SKM-1 treated with dmso at 0.1 percent for 144 hours (cell line): ENCODE results near the gene OBSCN.

Experiments
- DNase-seq: peaks from one replicate; lab custom pipeline; 2025; ENCODE audit not compliant: unreplicated experiment; lab: John Stamatoyannopoulos, UW

OBSCN gene, protein sequence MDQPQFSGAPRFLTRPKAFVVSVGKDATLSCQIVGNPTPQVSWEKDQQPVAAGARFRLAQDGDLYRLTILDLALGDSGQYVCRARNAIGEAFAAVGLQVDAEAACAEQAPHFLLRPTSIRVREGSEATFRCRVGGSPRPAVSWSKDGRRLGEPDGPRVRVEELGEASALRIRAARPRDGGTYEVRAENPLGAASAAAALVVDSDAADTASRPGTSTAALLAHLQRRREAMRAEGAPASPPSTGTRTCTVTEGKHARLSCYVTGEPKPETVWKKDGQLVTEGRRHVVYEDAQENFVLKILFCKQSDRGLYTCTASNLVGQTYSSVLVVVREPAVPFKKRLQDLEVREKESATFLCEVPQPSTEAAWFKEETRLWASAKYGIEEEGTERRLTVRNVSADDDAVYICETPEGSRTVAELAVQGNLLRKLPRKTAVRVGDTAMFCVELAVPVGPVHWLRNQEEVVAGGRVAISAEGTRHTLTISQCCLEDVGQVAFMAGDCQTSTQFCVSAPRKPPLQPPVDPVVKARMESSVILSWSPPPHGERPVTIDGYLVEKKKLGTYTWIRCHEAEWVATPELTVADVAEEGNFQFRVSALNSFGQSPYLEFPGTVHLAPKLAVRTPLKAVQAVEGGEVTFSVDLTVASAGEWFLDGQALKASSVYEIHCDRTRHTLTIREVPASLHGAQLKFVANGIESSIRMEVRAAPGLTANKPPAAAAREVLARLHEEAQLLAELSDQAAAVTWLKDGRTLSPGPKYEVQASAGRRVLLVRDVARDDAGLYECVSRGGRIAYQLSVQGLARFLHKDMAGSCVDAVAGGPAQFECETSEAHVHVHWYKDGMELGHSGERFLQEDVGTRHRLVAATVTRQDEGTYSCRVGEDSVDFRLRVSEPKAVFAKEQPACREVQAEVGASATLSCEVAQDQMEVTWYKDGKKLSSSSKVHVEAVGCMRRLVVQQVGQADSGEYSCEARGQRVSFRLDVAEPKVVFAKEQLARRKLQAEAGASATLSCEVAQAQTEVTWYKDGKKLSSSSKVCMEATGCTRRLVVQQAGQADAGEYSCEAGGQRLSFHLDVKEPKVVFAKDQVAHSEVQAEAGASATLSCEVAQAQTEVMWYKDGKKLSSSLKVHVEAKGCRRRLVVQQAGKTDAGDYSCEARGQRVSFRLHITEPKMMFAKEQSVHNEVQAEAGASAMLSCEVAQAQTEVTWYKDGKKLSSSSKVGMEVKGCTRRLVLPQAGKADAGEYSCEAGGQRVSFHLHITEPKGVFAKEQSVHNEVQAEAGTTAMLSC (N-terminal part only)

GRCh38 chr1:228207851-228208821 is at the start of gene OBSCN:
OBSCN (plus strand) TSS chr1:228208044; CDS start chr1:228211784, 3,740 bp downstream.
- no peak for DNase-seq

- no peak for DNase-seq
Measured at GRCh38 chr1:228158151-228159007, 49.5 kb upstream of the OBSCN start.

GRCh38 chr1:228159008-228159665 is 48.7 kb upstream of the OBSCN start:
- no peak for DNase-seq

DNA sequence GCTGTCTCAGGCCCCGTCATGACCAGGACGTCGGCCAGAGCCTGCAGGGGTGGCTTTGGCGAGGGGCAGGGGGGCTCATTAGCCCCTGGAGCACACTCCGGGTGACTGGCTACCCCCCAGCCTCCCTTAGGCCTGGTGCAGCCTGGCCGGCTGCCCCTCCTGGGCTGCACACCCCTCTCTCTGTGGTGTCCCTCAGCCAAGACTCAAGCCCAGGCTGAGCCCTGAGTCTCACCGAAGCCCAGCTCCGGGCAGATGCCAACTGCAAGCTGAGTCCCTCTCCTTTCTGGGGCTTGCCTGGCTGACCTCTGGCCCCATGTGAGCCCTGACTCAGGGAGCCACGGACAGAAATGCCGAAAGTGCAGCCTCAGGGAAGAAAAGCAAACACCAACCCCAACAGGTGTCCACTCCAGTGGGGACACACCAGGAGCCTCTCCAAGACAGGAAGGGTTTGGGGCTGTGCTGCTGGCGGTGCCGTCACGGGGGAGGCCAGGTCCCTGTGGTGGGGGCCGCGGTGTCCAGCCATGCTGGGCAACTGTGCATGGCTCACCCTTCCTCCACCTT is 47.6 kb upstream of the OBSCN start:
- no peak for DNase-seq

DNA sequence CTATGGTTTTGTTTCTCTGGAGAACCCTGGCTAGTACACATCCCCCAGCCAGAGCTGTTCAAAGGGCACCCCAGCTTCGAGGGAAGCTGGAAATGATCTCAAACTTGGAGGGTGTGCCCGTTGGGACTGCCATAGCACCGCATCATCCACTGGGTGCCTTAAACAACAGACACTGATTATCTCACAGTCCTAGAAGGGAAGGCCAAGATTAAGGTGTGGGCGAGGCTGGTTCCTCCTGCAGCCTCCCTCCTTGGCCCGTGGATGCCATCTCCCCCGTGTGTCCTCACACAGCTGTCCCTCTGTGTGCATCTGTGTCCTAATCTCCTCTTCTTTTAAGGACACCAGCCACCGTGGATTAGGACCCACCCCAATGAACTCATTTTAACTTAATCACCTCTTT is 46.5 kb upstream of the OBSCN start:
- no peak for DNase-seq

GRCh38 chr1:228161866-228162265 is 46.0 kb upstream of the OBSCN start:
- DNase-seq: no peak

DNA sequence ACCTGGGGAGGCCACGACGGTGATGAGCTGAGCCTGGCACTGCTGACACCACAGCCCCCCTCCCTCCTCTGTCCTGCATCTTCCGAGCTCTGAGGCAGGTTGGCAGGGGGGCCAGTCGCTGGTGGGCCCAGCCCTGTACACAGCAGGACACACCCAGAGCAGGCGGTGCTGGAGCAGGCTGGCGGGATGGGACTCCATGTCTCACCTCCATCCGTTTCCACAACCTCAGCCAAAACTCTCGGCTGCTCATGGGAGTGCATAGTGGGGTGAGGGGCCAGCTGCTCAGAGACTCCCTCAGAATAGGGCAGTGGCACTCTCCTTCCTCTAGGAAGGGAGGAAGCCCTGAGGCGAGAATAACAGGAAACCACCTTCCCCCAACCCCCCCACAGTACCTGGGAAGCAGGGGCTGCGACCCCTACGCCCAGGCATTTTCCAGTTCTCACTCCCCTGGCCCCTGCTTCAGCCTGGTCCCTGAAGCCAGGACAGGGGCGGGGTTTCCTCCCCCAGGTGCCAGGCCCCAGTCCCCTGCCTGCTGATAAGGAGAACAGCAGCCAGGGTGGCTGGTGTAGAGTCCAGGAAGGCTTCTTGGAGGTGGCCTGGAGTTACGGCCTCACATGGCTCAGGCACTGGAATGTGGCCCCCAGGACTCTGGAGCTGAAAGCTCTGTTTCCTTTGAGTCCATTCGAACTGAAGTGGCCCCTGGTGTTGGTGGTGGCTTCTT is 45.4 kb upstream of the OBSCN start:
- no peak for DNase-seq

DNA sequence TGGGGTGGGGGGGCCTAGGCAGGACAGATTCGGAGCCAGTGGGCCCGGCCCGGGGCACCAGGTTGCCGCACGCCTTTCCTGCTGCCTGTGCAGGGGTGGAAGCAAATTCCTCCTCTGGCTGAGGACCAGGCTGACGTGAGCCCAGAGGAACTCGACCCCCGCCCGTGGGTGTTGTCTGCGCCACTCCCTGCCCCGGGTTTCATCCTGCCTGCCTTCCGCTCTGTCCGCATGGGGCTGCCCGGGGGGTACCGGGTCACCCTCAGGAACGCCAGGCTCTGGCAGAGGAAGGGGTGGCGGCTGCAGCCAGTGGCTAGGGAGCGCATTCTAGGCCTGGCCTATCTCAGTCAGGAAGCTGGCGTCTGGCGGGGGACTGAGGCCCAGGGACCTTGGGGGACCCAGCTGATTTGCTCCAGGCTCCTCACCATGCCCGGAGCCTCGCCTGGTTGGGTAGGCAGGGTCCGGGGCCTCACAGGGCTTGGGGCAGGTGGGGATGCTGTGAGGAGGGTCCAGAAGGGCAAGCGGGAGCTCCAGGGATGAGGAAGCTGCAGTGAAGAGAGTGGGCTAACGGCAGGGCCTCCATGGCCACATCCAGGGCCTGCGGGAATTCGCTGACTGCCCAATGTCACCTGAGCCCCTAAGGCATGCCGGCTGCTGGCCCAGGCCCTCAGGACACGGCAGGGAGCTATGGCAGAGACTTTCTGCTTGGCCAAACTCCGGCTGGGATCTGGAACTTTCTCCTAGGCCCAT is 44.7 kb upstream of the OBSCN start:
- no peak for DNase-seq

GRCh38 chr1:228163776-228164519 is 43.9 kb upstream of the OBSCN start:
- no peak for DNase-seq

GRCh38 chr1:228164561-228165371 is 43.1 kb upstream of the OBSCN start:
- peak; percentile 76 for DNase-seq

- DNase-seq: peak; percentile 99
Measured at GRCh38 chr1:228165372-228166169, 42.3 kb upstream of the OBSCN start, which contains the start of gene IBA57. IBA57 (plus strand) TSS chr1:228165804; CDS start chr1:228165817, 13 bp downstream.

DNA sequence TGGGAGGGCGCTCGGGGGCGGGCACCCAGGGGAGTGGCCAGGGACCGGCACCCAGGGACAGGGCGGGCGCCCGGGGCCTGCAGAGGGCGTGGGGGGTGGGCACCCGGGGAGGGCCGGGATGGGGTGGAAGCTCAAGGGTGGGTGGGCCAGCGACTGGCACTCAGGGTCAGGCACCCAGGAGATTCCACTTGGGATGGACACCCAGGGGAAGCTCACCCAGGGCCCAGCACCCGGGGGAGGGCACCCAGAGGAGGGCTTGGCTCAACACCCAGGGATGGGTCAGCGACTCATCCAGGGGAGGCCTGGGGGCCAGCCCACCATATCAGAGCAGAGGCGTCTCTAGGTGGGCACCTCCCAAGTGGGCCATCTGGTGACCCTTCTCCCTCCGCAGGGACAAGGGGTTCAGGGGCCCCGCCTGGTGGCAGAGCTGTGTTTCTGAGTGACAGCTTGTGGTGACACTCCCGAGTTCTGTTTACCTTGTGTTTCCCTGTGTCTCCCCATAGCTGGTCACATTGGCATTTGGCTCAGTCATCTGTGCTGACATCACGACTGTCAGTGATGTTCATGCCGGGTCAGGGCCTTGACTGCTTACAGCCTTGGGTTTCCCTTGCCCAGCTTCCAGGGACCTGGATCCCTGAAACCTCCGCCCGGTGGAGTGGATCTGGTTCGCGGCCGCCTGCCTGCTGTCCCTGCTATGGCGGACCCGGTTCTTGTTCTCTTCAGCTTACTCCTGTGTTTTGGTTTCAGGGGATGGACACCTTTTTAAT is 41.5 kb upstream of the OBSCN start:
- peak; percentile 52 for DNase-seq

DNA sequence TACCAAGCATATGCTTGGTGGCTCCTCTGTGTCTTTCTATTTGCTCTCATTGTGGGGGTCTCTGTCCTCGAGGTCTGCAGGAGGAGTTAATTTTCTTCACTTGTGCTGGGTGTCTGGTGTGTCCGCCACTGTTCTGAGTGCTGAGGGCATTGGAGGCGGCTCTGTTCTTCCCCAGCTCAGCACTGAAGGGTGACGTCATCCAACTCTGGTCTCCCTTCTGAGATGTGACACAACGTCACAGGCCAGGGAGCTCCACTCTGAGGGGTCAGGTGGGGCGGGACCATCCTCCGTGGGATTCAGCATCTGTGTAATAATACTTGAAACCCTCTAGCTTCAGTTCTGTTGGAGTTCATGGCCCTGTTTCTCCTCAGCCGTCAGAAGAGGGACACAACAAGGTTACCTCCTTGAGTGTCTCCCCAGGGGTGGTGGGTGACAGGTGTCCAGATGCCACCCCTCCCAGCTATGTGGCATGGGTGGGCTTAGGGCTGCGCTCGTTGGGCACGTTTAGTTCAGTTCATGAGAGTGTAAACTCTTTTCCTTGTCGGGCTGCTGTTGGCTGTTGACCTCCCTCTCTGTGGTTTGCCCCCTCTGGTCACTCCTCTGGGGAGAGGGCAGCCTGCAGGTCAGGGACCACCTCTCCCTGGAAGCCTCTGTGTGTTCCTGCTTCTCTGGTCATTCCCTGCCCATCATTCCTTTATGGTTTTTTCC is 39.1 kb upstream of the OBSCN start:
- DNase-seq: no peak
